Activated CD4-positive, alpha-beta T cell treated with anti-CD3 and anti-CD28 coated beads, Interleukin-2, amount 50 U/mL, for 1 hour (primary cell): ENCODE data around the gene GABARAP.

Experiments
- DNase-seq: peaks from one replicate; pipeline ENCODE4 v3.0.0-alpha.2; 2020

Gene GABARAP

DNA sequence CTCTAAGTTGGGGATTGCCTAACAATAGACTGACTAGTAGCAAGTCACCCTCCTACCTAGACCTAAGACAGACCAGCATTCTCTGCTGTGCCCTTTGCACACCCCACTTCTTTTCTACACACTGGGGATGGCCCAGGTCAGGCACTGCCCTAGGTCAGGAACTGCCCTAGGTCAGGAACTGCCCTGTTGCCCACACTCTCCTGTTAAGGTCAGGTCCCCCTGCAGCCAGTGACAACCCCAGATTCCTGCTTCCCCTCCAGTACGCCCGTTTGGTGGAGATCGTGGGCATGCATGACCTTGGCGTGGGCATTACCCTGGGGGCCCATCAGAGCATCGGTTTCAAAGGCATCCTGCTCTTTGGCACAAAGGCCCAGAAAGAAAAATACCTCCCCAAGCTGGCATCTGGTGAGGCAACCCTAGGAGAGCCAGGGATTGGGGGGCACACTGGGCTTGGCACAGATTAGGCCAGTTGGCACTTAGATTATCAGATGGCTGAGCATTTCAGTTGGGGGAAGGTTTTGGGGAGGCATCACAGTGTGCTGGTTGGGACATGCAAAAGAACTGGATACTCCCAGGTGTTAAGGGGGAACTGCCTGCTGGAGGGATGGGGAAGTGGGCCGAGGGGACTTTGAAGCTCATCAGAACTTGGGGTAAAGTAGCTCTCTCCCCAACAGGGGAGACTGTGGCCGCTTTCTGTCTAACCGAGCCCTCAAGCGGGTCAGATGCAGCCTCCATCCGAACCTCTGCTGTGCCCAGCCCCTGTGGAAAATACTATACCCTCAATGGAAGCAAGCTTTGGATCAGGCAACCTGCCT, 20.8 kb downstream of the GABARAP start:
- DNase-seq = no peak

DNA sequence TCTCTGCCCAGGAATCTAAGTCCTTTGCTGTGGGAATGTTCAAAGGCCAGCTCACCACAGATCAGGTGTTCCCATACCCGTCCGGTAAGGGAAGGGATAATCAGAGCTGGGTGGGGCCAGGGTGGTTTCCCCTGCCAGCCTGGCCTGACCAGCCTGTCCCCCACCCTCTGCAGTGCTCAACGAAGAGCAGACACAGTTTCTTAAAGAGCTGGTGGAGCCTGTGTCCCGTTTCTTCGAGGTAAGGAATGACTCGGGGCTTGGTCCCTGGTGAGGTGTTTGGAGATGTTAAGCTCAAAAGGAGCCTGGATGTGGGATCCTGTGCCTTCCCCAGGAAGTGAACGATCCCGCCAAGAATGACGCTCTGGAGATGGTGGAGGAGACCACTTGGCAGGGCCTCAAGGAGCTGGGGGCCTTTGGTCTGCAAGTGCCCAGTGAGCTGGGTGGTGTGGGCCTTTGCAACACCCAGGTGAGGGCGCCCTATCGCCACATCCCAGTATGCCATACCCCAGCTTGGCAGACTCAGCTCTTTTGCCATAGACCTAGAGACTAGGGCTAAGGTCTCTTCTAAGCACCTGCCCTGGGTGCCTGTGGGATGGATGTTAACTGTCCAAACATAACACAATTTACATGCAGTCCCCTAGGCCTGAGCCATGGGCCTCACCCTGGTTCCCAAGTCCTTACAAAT, 21.5 kb downstream of the GABARAP start:
- DNase-seq = peak; percentile 66

DNA sequence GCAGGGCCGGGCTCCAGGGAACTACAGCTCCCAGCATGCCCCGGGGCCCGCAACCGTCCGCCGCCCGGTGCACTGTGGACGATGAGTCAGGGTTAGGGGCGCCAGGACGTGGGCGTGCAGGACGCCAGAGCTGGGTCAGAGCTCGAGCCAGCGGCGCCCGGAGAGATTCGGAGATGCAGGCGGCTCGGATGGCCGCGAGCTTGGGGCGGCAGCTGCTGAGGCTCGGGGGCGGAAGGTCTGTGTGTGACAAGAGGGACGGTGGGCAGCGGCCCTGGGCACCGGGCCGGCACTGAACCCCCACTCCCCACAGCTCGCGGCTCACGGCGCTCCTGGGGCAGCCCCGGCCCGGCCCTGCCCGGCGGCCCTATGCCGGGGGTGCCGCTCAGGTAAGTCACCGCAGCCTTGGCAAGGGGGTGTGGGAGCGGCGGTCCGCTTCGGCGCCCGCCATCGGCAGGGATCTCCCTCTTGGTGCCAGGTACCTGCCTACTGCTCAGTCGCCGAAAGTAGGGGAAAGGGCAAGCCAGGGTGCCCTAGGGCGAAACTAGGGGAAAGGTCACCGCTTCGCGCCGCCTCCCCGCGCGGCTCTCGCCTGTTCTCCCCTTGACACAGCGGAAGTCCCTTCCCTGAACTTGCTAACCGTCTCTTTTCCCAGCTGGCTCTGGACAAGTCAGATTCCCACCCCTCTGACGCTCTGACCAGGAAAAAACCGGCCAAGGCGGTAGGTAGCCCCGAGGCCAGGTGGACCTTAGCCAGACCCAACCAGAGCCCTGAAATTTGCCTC, 22.2 kb downstream of the GABARAP start, which contains the start of the genes ACADVL and DLG4:
ACADVL (plus strand) TSS at position 127 of the 781 bp plus-strand sequence; CDS start at position 174, 47 bp downstream.
DLG4 (minus strand) TSS at position 25 of the 781 bp plus-strand sequence.
- DNase-seq = peak; percentile 71

DNA sequence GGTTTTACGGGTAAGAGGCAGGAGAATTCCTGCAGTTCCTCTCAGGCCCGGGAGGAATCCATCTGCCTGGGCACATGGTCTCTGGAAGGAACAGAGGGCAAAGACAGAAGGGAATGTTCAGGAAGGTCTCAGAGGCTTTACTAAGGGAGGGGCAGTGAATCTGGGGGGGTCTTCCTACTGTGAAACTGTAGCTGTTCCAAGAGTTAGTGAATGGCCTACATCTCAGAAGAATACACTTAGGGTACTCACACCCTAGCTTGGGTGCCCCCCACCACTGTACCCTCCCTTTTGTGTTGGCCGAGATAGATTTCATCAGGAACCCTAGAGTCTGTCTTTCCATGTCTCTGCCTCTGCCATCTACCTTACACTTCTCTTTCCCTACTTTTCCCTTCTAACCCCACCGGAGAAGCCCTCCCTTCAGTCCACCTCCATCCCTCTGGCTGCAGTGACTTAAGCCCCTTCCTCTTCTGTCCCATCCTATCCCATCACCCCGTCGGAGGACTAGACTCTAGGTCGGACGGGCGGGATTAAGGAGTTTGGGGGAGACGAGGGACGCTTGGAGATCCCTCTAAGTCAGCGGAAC, 22.9 kb downstream of the GABARAP start:
- no peak for DNase-seq

DNA sequence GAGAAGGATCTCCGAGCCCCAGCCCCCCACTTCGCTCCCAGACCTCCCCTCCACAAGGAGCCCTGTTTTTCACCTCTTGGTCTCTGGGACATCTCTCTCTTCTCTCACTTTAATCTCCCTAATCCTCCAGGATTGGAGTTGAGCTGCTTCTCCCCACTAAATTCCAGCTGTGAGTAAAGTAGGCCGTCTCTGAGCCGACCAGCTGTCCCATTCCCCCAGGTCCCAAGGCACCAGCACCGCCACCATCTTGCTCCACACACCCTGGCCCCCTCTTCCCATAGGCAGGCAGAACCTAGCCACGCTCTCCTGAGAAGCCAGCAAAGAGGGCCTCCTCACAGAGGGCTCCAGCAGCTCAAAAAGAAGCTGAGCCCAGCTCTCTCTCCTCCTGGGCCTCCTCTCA, 23.5 kb downstream of the GABARAP start:
- DNase-seq = no peak

DNA sequence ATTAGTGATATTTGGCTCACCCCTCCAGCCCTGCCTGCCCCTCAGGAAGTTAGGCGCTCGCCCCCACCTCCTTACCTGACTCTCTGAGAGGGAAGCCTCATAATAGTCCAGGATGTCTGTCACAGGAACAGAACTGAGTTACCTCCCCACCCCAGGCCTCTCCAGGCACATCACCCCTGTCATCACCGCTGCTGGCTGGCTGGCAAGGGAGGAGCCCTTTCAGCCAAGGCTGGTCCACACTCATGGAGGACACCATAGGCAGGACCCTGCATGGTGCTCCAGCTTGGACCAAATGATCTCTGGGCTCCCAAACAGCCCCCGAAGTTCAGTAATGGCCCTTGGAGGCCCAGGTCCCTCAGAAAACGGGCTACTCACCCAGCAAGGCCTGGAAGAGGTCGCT, 24.1 kb downstream of the GABARAP start:
- no peak for DNase-seq

DNA sequence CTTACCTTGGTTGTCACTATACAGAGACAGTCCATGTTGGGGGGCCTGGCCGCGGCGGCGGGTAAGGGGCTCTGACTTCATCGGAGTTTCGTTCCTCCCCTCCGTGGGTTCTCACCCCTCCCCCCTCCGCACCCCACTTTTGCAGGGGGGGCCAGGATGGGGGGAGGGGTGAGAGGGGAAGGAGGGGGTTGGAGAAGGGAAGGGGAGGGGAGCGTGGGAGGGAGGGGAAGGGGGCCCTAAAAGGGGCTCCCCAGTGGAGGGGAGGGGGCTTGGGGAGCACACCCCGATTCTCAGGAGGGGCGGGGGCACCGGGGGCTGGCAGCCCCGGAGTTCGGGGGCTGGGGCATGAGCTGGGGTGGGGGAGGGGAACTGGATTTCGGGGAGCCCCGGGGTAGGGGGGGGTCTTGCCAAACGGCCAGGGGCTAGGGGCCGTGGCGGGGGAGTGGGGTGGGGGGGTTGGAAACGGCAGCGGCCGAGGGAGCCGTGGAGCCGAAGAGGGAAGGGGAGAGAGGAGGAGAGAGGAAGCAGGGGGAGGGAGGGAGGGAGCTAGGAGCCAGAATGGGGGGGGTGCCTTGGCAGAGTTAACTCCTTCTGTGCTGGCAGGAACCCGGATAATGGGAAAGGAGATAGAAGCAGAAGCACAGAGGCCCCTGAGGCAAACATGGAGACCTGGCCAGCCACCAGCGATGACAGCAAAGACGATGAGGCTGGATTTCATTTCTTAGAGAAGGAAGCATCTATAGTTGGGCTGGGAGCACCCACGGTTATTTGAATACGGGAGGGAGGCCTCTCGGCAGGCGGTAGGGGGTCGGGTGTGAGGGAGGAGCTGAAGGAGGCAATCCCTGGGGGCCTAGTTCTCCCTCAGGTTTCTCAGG, 24.9 kb downstream of the GABARAP start:
- no peak for DNase-seq

DNA sequence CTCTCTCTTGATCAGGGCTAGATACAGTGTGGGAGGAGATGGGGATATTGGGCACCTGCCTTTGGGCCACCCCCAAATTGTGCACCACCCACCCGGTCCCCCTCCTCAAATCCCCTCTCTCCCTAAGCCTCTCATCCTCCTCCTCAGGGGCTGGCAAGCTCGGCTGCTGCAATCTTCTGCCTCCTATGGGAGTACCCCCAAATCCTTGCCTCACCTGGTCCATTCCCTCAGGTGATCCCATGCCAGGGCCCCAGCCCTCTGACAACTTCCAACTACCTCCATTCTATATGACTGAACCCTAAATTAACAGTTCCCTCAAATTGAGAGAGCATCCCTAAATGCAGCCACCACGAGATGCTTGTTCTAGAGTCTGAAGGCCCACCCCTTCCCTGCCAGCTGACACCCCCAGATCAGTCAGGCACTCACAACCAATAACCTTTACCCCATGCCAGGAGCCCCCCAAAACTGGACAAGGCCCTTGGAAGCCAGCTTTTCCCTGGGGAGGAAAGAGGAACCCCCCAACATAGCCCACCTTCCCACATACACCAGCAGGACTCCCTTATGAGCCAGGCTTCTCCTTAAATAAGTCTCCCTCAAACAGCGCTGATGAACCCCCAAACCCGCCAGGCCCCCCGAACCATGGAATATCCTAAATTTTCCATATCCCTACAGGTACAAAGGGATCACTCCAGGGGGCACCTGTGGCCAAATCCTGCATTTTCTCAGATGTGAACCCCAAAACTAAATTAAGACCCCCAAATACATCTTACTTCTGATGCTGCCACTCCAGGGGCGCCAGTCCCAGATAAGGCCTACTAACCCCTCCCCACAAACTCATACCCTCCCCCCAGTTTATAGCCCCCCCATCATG, 25.8 kb downstream of the GABARAP start:
- DNase-seq = no peak

DNA sequence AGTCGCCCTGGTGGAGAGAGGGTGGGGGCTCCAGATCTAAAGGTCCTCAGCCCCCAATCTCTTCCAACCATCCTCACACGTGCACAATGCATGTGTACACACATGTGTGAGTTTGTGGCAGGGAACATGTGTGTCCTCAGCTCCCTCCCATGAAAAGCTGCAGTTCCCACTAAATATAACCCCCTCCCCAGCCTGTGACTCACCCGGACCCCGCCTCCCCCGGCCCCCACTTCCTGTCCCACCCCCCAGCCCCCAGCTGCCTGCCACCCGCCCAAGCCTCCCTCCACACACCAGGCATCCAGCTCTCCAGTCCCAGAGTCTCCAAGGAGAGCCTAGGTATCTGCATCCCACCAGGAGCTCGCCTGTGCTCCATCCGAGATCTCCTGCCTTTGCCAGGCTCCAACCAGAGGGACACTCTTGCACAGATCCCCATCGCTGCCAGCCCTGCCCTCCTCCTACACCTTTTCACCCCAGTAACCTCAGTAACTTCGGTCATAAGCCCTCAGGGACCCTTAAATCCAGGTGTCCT, 26.5 kb downstream of the GABARAP start:
- no peak for DNase-seq

DNA sequence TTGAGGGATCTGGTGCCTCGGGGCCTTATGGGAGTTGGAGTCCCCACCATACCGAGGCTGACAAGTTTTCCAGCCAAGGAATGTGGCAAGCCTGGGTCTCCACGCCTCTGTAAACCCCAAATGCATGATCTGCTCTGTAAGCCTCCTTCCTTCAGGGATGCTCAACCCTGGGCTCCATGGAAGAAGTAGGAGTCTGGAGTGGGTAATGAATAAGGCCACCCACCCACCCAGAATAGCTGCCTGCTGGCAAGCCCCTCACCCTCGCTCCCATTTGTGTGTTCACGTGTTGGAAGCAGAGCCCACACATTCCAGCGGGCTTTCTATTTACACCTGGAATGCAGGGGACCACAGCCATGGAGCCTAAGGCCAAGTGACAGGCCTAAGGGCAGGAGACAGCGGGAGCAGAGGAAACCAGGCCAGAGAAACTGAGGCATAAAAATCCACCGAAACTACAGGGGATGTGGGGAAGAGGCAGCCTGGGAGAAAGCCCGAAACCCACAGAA, 27.1 kb downstream of the GABARAP start:
- no peak for DNase-seq

DNA sequence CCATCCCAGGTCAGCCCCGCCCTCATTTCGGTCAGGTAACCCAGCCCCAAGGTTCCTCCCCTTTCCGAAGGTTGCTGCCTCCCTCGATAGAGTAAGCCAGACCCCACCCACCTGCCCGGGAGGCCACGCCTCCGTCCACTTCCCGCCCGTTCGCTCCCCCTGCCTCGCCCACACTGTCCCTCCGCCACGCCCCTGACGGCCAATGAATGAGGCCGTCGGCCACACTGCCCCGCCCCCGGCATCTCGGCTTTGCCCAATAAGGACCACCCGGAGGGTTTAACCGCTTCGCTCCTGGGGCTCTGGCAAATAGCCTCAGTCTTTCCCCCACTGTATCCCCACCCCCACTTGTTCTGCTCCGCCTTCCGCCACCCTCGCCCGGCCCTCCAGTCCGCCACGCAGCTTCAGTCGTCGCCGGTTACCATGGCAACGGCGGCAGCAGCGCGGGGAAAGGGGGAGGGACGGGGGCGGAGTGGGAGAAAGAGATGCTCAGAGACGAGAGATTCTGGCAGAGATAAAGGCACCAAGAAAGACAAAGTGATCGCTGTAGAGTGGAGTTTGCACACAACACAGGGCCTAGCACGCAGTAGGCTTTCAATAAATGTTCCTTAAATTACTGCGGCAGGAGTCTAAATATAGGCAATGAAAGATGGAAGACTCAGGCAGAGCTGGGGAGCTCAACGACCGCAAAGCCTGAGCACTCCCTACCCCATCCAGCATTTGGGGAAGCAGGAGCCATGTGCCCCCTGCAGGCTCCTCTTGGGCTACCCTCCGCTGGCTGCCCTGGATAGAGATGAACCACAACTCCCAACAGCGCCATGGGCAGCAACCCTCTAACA, 27.7 kb downstream of the GABARAP start:
- DNase-seq = peak; percentile 100

DNA sequence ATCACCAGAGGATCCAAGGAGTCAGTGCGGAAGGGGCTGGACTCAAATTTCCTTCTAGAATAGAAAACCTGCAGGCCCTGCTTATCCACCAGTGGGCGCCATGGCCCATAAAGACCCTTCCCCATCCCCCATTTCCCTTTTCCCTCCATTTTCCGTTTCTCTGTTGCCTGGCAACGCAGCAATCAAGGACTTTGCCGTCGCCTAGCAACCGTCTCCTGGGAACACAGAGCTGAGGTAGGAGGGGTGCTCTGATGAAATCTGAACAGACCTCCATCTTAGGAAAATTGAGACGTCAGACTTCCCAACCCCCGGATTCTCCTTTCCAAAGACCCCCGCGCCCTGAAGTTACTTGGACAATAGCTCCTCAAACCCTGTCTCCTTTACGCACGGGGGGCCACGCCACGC, 28.4 kb downstream of the GABARAP start:
- peak; percentile 81 for DNase-seq

DNA sequence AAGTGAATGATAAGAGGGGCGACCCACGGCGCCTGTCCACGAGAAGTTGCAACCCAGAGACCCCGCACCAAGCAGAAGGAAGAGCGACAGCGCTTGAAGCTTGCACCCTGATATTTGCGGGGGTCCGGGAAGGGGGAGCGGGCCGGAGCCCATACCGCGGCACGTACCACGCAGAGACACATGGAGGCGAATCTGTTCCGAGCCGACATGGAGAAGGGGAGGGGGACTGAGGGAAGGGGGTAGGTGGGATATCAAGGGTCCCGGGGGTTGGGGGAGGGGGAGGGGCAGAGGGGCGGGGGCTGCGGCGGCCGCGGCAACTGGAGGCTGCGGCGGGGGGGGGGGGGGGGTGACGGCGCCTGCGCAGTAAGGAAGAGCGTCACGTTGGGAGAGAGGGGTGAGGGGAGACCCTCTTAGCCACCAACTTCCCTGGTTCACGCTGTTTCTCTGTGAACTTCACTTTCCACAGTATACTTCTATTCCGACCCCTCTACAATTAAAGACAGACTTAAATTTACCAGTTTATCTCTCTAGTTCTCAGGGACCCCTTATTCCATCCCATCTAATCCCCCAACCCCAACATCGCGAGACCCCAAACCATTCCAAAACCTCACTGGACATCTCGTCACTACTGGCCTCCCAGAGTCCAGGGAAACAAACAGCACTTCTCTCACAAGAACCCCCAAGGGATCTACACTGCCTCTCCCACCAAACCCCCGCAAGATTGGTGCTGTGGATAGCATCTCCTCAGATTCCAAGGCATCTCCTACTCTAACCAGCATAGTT, 30.6 kb downstream of the GABARAP start:
- no peak for DNase-seq

DNA sequence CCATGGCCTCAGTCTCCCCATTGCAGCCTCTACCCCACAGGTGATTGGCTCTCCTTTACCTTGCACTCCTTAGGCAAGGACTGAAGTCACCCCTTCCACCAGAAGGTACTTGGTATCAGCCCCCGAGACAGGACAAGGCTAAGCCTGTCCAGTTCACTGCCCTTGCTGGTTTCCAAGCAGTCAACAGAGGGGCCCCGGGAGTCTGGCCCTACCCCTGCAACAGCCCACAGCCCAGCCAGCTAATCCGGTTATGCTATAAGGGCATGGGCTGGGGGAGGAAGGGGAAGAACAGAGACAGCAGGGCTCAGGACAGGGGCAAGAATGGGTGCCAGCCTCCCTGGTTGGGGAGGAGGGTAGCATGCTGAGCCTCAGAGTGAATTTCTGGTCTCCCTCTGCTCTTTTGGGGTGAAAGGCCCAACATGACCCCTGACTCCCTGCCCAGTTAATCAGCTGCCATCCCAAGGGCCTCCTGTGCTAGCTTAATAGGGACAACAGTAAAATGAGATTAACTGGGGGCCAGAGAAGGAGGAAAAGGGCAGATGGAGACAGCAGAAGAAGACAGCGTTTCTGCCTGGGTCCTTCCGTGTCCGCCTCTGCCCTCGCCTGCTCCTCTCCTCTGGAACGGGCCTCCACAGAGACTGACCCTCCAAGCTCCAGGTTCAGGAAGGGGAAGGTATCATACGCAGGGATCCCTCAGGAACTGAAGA, 33.3 kb downstream of the GABARAP start:
- no peak for DNase-seq

DNA sequence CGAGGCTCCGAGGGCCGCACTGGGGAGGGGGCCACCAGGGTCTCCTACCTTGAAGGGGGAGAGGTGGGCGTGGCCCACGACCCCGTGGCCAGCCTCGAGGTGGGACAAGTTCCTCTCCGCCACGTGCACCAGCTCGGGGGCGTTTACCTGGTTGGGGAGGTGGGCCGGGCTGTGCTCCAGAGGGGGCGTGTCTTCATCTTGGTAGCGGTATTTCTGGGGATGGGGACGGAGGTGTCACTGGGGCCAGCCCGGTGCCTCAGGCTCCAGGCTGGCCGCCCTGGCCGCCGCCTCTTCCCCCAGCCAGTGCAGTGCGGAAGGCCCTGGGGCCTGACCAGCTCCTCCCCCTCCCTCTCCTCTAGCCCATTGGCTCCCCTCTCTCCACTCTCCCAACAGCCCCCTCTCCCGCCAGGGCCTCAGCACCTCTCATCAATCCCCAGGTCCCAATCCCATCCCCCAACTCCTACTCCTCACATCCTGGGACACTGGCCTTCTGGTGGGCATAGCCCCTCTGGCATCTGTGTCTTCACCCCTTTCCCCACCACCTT, 34.1 kb downstream of the GABARAP start:
- DNase-seq = no peak

DNA sequence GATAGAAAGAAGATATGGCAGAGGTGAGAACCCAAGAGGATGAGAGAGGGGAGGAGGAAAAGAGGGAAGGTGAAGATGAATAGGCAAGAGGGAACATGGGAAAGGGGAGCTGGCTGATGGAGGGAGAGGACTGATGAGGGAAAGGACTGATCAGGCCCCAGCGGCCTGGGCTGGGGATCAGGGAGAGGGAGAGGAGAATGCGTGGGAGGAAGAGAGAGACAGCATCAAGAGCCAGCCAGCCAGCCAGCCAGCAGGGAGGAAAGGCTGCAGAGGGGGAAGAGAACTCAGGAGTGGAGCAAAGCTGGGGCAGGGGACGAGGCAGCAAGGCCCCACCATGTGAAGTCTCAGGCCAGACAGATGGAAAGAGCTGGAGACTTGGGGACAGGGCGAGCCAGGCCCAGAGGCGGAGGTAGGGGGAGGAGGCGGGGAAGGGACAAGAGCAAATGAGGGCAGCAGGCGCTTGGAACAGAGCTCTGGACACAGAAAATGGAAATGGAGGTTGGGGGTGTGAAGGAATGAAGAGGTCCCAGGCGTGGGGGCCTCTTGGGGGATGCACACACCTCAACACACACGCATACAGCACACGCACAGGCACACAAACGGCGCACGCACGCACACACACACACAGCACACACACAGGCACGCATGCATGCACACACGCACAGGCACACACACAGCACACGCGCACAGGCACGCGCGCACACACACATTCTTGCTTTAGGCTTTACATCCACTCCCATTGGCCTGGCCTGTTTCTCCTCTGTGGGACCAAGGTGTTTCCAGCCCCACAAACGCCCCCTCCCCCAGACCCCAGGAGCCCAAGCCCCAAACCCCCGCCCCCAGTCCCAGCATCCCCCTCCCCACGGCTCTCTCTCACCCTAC, 34.9 kb downstream of the GABARAP start:
- DNase-seq = no peak

DNA sequence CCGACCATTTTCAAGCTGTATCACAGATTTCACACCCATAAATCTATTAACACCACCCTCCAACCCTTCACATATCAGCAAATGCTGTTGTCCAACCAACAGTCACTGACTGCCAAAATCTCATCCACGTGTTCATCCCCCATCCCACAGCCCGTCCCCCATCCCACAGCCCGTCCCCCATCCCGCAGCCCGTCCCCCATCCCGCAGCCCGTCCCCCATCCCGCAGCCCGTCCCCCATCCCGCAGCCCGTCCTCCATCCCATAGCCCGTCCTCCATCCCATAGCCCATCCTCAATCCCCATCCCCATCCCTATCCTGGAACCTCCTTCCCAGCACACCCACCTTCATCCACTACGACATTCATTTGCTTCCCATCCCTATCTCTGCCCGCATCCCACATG, 36.7 kb downstream of the GABARAP start:
- no peak for DNase-seq
